Kidney tubule cell (primary cell): Measurements from ENCODE around the gene ADM2.

ENCODE experiments used
- DNase-seq: peaks from one replicate; pipeline ENCODE4 v3.0.0-alpha.2; 2018; ENCODE audit warnings: low spot score

ADM2 gene

GRCh38 chr22:50467773-50468440, 13.4 kb upstream of the ADM2 start:
- DNase-seq = no peak

- DNase-seq = no peak
These were observed 12.7 kb upstream of the ADM2 start for GRCh38 chr22:50468626-50469025.

- peak; percentile 75 for DNase-seq
These were observed 11.7 kb upstream of the ADM2 start for GRCh38 chr22:50469377-50470305.

GRCh38 chr22:50470491-50470890, 10.9 kb upstream of the ADM2 start:
- DNase-seq = no peak

- DNase-seq = no peak
These were observed 10.0 kb upstream of the ADM2 start for GRCh38 chr22:50471197-50471847.

GRCh38 chr22:50471962-50472361, 9.4 kb upstream of the ADM2 start:
- no peak for DNase-seq

GRCh38 chr22:50473088-50473487, 8.3 kb upstream of the ADM2 start:
- DNase-seq = peak; percentile 43

GRCh38 chr22:50473855-50474671, 7.3 kb upstream of the ADM2 start:
- DNase-seq = peak; percentile 58

- peak; percentile 91 for DNase-seq
These were observed 6.4 kb upstream of the ADM2 start, which contains the start of gene SBF1 for GRCh38 chr22:50474710-50475651. Gene SBF1, minus strand, starts transcription at chr22:50475035. Its CDS starts 195 bp downstream, at chr22:50474840.

- no peak for DNase-seq
These were observed 5.7 kb upstream of the ADM2 start for GRCh38 chr22:50475652-50476002.

GRCh38 chr22:50476868-50477267, 4.5 kb upstream of the ADM2 start:
- DNase-seq = no peak

- no peak for DNase-seq
These were observed 3.4 kb upstream of the ADM2 start for GRCh38 chr22:50477923-50478322.

- no peak for DNase-seq
These were observed 1.6 kb upstream of the ADM2 start for GRCh38 chr22:50479721-50480120.

- DNase-seq = no peak
These were observed 301 bp upstream of the ADM2 start for GRCh38 chr22:50481045-50481439.

- DNase-seq = no peak
These were observed 1.0 kb downstream of the ADM2 start for GRCh38 chr22:50482107-50483074.

GRCh38 chr22:50483106-50483505, 1.8 kb downstream of the ADM2 start:
- DNase-seq = no peak

GRCh38 chr22:50483556-50483955, 2.2 kb downstream of the ADM2 start:
- no peak for DNase-seq

GRCh38 chr22:50483977-50484853, 2.9 kb downstream of the ADM2 start:
- DNase-seq = peak; percentile 47
